ENCODE measurements around the gene APLP2.

The APLP2 gene

DNA sequence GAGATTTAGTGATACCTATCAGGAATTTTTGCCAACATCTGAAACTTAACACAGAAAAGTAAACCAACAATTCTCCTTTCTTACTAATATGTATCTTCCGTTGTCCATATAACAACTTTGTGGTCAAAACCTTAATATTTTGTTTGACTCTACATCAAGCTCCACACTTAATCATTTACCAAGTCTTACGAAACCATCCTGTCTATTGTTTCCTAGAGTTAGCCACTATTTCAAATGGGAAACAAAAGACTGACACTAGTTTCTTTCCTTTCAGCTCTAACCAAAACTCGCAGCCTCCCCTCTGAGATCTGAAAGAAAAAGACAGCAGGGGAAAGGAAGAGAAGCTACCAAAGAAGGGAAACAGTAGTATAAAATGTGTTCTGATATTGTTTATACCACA lies 40.6 kb upstream of the APLP2 start:
- Histone ChIP-seq H3K9me2 (replicated peaks; ENCODE audit: insufficient read depth, low read length) (no peaks in the 10 kb centered on the region), H3K36me3 (ENCODE audit: low read length) (no peaks in the 10 kb centered on the region), H3K4me3 (ENCODE audit: insufficient read depth, low read length, poor library complexity, severe bottlenecking) (no peak overlapping the region), H3K27ac (ENCODE audit: low read depth, low read length) (no peak overlapping the region), H3K4me2 (ENCODE audit: low read depth, low read length, poor library complexity, severe bottlenecking) (no peak overlapping the region), H3K27me3 (ENCODE audit: low read length) (no peaks in the 10 kb centered on the region), H4K20me1 (ENCODE audit: low read depth, low read length) (no peaks in the 10 kb centered on the region), H2AFZ (ENCODE audit: low read depth, low read length, severe bottlenecking) (no peak overlapping the region), H3K79me2 (ENCODE audit: insufficient read depth, low read length) (no peaks in the 10 kb centered on the region), H3F3A (ENCODE audit: insufficient read depth) (no peaks in the 10 kb centered on the region), H3K9ac (ENCODE audit: low read length) (no peak overlapping the region), H3K9me3 (ENCODE audit: insufficient read depth, low read length) (no peaks in the 10 kb centered on the region)
- TF ChIP-seq, protein P1, sequence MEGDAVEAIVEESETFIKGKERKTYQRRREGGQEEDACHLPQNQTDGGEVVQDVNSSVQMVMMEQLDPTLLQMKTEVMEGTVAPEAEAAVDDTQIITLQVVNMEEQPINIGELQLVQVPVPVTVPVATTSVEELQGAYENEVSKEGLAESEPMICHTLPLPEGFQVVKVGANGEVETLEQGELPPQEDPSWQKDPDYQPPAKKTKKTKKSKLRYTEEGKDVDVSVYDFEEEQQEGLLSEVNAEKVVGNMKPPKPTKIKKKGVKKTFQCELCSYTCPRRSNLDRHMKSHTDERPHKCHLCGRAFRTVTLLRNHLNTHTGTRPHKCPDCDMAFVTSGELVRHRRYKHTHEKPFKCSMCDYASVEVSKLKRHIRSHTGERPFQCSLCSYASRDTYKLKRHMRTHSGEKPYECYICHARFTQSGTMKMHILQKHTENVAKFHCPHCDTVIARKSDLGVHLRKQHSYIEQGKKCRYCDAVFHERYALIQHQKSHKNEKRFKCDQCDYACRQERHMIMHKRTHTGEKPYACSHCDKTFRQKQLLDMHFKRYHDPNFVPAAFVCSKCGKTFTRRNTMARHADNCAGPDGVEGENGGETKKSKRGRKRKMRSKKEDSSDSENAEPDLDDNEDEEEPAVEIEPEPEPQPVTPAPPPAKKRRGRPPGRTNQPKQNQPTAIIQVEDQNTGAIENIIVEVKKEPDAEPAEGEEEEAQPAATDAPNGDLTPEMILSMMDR (IDR thresholded peaks at IDR 0.05; ENCODE audit: insufficient read depth, low read length, poor library complexity, severe bottlenecking), result no peak
- no peak for TF ChIP-seq EZH2phosphoT487 (conservative IDR thresholded peaks at IDR 0.05; ENCODE audit: low read length)

DNA sequence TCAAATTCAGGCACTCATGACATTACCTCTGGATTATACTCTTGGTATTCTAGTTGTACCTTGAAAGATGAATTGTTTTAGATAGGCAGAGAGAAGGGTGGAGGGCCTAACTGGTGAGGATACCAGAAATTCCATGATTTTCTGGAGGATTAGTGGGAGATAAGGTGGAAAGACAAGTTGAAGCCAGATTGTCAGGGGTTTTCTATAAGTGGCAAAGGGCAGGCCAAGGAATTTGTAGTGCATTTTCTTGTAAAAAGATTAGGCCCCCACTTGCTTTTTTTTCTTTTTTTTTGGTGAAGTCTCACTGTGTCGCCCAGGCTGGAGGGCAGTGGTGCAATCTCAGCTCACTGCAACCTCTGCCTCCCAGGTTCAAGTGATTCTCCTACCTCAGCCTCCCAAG lies 38.6 kb upstream of the APLP2 start:
- no peaks in the 10 kb centered on the region for H3K79me2 ChIP-seq (ENCODE audit: insufficient read depth, low read length)
- H3F3A ChIP-seq (ENCODE audit: insufficient read depth), result no peaks in the 10 kb centered on the region
- H3K9me3 ChIP-seq (ENCODE audit: insufficient read depth, low read length), result no peaks in the 10 kb centered on the region
- H3K9ac ChIP-seq (ENCODE audit: low read length), result no peak overlapping the region
- no peak overlapping the region for H3K27ac ChIP-seq (ENCODE audit: low read depth, low read length)
- H3K36me3 ChIP-seq (ENCODE audit: low read length), result no peaks in the 10 kb centered on the region
- H3K4me3 ChIP-seq (ENCODE audit: insufficient read depth, low read length, poor library complexity, severe bottlenecking), result no peak overlapping the region
- TF ChIP-seq, protein P1 (IDR thresholded peaks at IDR 0.05; ENCODE audit: insufficient read depth, low read length, poor library complexity, severe bottlenecking), result no peak
- no peak for TF ChIP-seq EZH2phosphoT487 (conservative IDR thresholded peaks at IDR 0.05; ENCODE audit: low read length)
- H3K4me2 ChIP-seq (ENCODE audit: low read depth, low read length, poor library complexity, severe bottlenecking), result no peak overlapping the region
- no peaks in the 10 kb centered on the region for H4K20me1 ChIP-seq (ENCODE audit: low read depth, low read length)
- no peaks in the 10 kb centered on the region for H3K9me2 ChIP-seq (replicated peaks; ENCODE audit: insufficient read depth, low read length)
- H2AFZ ChIP-seq (ENCODE audit: low read depth, low read length, severe bottlenecking), result no peak overlapping the region
- no peaks in the 10 kb centered on the region for H3K27me3 ChIP-seq (ENCODE audit: low read length)

DNA sequence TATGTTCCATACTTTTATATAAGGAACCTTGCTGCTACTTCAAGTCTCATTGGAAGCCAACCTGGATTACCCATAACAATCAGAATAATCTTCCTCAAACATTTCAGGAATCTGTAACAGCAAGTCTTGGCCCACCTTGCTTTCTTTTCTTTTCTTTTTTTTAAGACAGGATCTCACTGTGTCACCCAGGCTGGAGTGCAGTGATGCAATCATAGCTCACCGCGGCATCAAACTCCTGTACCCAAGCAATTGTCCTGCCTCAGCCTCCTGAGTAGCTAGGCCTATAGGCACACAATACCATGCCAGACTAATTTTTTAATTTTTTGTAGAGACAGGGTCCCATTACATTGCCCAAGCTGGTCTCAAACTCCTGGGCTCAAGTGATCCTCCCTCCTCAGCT lies 37.7 kb upstream of the APLP2 start:
- no peak overlapping the region for H3K4me3 ChIP-seq (ENCODE audit: insufficient read depth, low read length, poor library complexity, severe bottlenecking)
- H3K9me2 ChIP-seq (replicated peaks; ENCODE audit: insufficient read depth, low read length), result no peaks in the 10 kb centered on the region
- no peaks in the 10 kb centered on the region for H3K79me2 ChIP-seq (ENCODE audit: insufficient read depth, low read length)
- no peak for TF ChIP-seq EZH2phosphoT487 (conservative IDR thresholded peaks at IDR 0.05; ENCODE audit: low read length)
- TF ChIP-seq, protein P1 (IDR thresholded peaks at IDR 0.05; ENCODE audit: insufficient read depth, low read length, poor library complexity, severe bottlenecking), result no peak
- H3K27ac ChIP-seq (ENCODE audit: low read depth, low read length), result no peak overlapping the region
- H3K9me3 ChIP-seq (ENCODE audit: insufficient read depth, low read length), result no peaks in the 10 kb centered on the region
- no peak overlapping the region for H3K4me2 ChIP-seq (ENCODE audit: low read depth, low read length, poor library complexity, severe bottlenecking)
- no peaks in the 10 kb centered on the region for H3F3A ChIP-seq (ENCODE audit: insufficient read depth)
- no peaks in the 10 kb centered on the region for H3K36me3 ChIP-seq (ENCODE audit: low read length)
- H4K20me1 ChIP-seq (ENCODE audit: low read depth, low read length), result no peaks in the 10 kb centered on the region
- H2AFZ ChIP-seq (ENCODE audit: low read depth, low read length, severe bottlenecking), result no peak overlapping the region
- no peaks in the 10 kb centered on the region for H3K27me3 ChIP-seq (ENCODE audit: low read length)
- H3K9ac ChIP-seq (ENCODE audit: low read length), result no peak overlapping the region
